SHP77 treated with DMSO at 0.1 percent for 48 hours (cell line): ENCODE measurements around the gene ZNF644.
"Not testable (repeated sequence)": the region's sequence is repeated elsewhere in the genome, so short reads cannot be mapped to it uniquely, and the experiment has no call there.

ENCODE experiments used
- DNase-seq: peaks from one replicate; lab custom pipeline; 2025; lab: John Stamatoyannopoulos, UW

The ZNF644 gene

DNA sequence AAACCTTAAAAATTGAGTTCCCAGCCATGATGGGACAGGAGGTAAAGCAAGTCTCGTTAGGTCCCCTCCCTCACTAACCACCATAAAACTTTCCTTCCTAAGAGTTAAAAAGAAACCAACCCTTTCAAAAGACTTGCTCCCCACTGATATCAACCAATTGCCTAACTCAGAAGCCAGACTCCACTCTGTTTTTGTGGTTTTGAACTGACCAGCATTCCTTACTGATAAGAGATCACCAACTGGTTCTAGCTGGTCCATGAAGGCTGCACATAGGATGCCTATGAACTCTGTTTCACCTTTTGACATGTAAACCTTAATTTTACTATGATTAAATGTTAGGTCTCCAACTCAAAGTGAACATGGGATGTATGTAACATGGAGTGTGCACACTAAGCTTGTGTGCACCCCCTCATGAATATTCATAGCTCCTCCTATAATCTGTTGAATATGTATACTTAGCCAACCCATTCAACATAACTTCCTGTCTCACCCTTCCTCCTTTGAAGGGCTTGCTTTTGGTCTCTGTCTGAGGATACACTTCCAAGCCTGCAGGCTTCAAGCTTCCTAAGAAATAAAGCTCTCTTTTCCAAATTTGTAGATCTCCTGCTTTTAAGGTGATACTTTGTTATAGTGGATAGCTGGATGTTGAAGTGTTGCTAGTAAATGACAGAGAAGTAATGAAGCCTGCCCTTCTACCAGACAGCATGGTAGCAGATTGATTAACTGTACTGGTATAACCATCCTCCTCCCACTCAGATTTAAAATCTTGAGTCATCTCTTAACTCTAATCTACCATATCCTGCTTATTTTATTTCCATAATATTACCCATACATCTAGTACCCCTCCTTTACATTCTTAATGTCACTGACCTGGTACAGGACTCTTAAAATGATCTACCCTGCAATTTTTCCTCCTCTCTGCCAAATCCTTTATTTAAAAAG, 95.6 kb downstream of the ZNF644 start:
- no peak for DNase-seq

DNA sequence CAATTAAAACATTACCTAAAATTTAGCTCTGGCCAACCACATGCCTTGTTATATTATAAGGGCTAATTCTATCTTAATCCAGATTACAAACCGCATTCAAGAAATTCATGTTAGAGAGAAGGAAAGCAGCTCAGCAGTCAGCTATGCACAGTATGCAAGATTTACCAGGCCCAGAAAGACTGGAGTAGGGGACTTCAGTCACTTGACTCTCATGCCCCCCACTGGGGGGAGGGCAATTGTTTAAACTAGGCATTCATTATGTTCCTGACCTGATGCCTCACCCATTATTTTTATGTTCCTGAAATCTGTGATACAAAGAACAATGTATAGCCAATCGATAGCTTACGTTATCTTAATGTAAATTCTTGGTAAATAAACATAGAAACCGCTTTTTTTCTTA, 96.9 kb downstream of the ZNF644 start:
- no peak for DNase-seq

DNA sequence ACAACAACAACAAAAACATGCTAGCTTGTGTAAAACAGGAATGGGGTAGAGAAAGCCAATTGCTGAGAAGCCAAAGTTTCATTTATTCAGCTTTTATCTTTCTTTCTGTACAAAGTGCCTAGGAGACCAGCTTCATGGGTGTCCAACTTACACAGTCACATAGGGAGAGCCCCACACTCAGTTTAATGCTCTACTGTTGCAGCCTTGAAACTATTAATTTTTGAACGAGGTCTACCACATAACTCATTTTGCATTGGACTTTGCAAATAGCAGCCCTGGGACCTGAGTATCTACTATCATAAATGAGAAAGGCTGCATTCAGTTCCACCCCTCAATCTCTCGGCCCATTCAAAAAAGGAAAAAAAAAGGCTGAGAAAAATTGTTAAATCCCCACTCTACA, 98.8 kb downstream of the ZNF644 start:
- DNase-seq: no peak

DNA sequence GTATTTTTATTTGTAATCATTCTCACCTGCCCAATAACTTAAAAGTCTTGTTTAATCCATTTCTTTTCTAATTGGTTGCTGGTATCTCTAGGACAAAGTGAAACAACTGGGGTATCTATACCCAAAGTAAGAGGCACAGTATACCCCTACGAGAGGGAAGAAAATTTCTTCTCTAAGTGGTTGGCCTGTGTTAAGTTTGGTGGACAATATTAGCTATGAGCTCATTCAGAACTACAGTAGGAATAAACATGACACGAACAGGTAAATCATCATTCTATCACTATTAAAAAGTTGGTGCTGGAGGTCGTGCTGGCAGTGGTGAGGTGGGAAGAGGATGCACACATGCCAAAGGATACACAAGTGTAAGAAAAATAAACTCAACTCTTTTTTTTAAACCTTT, 99.6 kb downstream of the ZNF644 start:
- DNase-seq: no peak

DNA sequence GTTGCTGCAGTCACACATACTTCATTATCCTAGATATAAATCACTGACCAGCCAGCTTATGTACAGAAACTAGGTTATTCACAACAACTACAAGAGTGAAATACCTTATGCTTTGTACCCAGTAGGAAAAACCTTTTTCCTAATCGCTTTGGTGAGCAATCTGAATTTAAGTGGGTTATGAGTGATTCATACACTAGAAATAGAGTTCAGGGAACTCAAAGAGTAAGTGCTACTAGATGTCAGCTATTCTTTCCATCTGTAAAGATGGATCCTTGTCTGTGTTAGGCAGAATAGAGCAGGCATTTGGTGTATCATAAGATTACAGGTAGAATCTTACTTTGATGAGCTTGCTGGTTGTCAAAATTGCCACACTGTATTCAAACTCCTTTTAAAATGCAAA, 101.9 kb downstream of the ZNF644 start:
- no peak for DNase-seq

DNA sequence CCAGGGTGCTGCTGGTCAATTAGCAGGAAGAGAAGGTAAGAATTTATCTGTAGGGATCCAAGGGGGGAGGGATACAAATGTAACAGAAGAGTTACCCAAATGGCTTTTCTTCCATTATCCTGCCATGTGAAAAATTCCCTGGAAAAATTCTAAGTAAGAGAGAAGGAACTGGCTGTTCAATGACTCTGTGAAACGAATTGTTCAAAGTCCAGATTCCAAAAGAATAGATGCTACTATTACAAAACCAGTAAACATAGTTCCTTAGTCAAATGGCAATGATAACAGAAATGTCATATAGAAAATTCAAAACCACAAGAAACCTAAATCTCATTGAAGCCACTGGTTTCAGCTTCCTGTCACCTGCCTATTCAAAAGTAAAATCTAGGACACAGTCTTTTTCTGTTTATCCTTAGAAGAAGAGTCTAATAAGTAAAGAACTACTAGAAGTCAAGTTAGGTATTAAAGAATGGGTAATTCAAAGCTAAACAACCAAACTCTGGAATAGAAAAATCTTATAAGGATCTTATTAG, 102.6 kb downstream of the ZNF644 start:
- no peak for DNase-seq

DNA sequence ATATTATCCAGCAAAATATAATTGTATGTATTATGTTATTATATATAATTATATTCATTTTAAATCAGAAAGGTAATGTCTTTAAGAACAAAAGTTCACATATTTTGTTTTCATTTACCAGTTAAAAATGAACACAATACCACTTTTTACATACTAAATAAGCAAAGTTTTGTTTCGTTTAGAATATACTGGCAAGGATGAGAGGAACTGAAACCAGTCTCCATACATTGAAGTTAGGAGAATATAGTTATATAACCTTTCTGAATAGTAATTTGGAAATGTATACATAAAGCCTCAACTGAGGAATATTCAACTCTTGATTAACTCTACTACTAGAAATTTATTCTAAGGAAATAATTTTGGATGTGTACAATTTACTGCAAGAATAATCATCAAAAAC, 110.5 kb downstream of the ZNF644 start:
- DNase-seq: no peak

DNA sequence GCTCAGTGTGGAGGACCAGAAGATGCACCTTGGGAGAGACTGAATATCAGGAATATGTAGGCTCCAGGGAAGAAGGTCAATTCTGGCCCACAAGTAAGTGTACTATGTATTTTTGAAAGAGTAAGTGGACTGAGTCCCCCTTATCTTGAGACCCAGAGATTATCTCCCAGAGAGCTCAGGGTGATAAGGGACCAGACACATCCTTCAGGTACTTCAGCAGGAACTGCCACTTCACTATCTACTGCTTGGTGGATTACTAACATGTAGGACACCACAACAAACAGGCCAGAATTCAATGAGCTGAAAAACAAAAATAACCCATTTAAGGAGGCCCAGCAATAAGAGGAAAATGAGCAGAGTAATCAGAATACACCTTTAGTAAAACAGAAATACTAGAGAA, 119.2 kb downstream of the ZNF644 start:
- no peak for DNase-seq

DNA sequence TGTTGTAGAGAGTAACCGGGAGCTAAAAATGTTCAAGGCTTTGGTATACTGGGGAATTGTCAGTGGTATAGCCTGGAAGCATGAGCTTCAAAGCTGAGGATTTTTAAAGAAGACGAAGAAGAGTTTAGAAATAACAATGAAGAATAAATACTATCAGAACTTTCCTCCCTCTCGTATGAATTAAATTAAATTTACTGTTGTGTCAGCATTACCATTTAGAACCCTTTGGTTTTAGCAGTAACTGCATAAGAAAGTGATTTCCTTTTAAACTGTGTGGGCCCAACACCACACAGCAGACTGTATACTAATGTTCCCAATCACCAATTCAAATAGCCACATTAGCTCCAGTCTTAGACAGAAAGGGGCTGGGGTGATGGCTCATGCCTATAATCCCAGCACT, 122.6 kb downstream of the ZNF644 start:
- no peak for DNase-seq

DNA sequence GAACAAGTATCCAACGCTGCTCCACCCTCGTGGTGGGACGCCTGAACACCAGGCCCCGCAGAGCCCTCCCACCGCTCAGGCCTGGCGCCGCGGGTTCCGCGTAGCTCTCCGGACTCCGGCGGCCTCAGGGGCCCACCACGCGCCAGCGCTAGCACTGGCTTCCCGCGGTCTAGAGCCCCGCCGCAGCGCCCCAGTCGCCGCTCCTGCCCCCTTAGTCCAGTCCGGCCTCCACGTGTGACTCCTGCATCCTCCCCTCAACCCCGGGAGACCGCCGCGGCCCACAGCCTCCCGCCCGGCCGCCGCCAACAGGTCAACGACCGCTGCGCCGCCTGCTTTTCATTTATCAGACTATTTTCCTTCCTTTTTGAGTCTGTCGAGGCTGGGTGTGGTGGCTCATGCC, 128.2 kb downstream of the ZNF644 start:
- not testable (repeated sequence) for DNase-seq

DNA sequence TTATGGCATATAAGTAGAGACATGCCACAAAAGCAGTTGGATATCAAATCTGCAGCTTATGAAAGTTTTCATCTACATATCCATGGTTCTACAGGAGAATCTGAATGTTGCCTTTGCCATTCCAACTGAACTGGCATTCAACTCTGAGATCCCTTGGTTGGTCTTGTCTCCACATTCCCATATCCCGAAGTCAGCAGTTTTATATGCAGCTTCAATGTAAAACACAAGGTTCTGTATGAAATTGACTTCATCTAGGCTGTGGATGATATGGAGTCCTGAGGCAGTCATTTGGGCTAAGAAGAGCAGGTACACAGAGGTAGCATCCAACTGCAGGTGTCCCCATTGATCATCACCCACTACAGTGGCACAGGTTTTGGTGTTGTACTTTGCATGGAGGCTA, 129.0 kb downstream of the ZNF644 start:
- DNase-seq: not testable (repeated sequence)

DNA sequence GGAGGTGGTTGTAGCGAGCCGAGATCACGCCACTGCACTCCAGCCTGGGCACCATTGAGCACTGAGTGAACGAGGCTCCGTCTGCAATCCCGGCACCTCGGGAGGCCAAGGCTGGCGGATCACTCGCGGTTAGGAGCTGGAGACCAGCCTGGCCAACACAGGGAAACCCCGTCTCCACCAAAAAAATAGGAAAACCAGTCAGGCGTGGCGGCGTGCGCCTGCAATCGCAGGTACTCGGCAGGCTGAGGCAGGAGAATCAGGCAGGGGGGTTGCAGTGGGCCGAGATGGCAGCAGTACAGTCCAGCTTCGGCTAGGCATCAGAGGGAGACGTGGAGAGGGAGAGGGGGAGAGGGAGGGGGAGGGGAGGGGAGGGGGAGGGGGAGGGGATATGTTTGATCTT, 129.6 kb downstream of the ZNF644 start:
- not testable (repeated sequence) for DNase-seq

DNA sequence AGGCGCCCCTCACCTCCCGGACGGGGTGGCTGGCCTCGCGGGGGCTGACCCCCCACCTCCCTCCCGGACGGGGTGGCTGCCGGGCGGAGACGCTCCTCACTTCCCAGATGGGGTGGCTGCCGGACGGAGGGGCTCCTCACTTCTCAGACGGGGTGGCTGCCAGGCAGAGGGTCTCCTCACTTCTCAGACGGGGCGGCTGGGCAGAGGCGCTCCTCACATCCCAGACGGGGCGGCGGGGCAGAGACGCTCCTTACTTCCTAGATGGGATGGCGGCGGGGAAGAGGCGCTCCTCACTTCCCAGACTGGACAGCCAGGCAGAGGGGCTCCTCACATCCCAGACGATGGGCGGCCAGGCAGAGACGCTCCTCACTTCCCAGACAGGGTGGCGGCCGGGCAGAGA, 130.1 kb downstream of the ZNF644 start:
- DNase-seq: not testable (repeated sequence)

DNA sequence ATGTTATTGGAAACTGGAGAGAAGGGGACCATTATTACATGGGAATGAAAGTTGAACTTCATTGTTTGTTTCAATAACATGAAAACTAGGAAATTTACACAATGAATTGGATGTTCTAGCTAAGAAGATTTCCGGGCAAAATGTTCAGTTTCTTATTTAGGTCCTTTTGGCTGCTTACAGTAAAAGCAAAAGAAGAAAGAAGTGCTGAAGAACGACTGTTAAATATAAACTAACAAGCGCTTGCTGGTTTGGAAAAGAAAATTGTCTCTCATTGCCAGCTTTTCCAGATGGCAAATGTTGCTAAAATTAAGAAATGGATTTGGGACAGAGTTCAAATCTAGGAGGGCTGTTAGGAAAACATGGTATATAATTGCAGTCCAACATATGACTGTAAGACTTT, 139.6 kb downstream of the ZNF644 start:
- DNase-seq: no peak

DNA sequence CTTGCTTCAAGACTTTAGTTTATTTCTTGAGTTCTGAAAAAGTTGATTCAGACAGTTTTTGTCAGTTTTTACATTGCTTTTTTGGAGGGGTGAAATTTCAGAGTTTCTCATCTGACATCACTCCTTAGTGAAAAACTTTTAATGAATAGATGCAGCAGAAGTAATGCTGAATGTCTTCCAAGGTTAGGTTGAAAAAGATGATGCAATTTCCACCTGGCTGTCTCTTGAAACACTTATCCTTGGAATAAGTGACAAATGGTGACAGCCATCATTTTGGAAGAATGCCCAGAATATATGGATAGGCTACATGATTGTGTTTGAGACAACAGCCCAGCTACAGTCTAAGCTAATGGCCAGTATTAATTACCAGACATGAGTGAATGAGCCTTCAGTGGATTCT, 140.8 kb downstream of the ZNF644 start:
- DNase-seq: no peak

DNA sequence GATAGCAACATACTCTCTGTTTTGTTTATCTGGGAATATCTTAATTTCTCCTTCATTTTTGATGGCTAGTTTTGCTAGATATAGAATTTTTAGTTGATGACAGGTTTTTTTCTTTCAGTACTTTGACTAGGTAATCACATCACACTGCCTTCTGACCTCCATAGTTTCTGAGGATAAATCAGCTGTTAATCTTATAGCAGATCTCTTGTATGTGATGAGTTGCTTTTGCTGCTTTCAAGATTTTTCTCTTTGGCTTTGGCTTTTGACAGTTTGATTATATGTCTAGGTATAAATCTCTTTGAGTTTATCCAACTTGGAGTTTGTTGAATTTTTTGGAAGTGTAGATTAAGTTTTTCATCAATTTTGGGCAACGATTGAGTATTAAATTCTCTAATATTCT, 142.6 kb downstream of the ZNF644 start:
- no peak for DNase-seq

DNA sequence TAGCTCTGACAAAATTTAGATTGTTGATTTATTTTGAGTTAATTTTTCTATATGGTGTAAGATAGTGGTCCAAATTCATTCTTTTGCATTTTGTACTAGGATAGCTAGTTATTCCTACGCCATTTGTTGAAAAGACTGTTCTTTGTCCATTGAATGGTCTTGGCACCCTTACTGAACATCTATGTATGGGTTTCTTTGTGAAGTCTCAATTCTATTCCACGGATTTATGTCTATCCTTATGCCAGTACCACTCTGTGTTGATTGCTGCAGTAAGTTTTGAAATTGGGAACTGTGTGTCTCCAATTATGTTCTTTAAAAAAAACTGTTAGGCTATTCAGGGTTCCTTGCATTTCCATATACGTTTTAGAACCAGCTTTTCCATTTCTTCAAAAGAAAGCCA, 145.7 kb downstream of the ZNF644 start:
- DNase-seq: no peak
